ENCODE data around the gene TOP3A.

- no peak for TF ChIP-seq CTCF (IDR thresholded peaks at IDR 0.05)
- TF ChIP-seq POLR2A (IDR thresholded peaks at IDR 0.05), result no peak
Measured at GRCh38 chr17:18281788-18282187, 33.0 kb downstream of the TOP3A start.
